Mesothelial cell of epicardium (in vitro differentiated cells): ENCODE measurements around the gene LRRC3B. TPM values are rescaled to one million over a fixed set of nuclear protein-coding genes. Genes with fewer than 3 reads are reported as not detected.

ENCODE experiments used
- DNase-seq, 2 experiments: peaks; one replicate each; pipeline ENCODE4 v3.0.0; 2021; ENCODE audit warnings: low spot score in 2 of 2; ENCODE audit not compliant: unreplicated experiment in 2 of 2
- H3K27ac Mint-ChIP-seq: 2 replicates; pipeline ENCODE4 v1.8.0; 2021; ENCODE audit warnings: mixed read lengths
- H3K27me3 Mint-ChIP-seq: 2 replicates; pipeline ENCODE4 v1.8.0; 2021; ENCODE audit warnings: low read depth, mixed read lengths
- H3K36me3 Mint-ChIP-seq: 2 replicates; pipeline ENCODE4 v1.8.0; 2021; ENCODE audit warnings: mixed read lengths
- H3K4me1 Mint-ChIP-seq: 2 replicates; pipeline ENCODE4 v1.8.0; 2021; ENCODE audit warnings: mixed read lengths
- H3K4me3 Mint-ChIP-seq: 2 replicates; pipeline ENCODE4 v1.8.0; 2021; ENCODE audit warnings: mild to moderate bottlenecking, moderate library complexity, mixed read lengths
- H3K9me3 Mint-ChIP-seq: 2 replicates; pipeline ENCODE4 v1.8.0; 2021; ENCODE audit warnings: mixed read lengths
- CTCF ChIP-seq: fragments of 200-600 bp; sonication (generic); IDR thresholded peaks from one replicate; pipeline ENCODE4 v1.5.0; 2021; ENCODE audit warnings: antibody characterized with exemption; ENCODE audit not compliant: unreplicated experiment
- total RNA-seq: library from RNA; stranded (reverse); gene quantifications from 3 replicates; pipeline ENCODE4 v1.2.1, GENCODE V29; 2021

LRRC3B gene
- total RNA-seq, 1 donor from 2014 or later = 0.34 TPM

- no peak for TF ChIP-seq CTCF
- DNase-seq = no peak
- H3K9me3 Mint-ChIP-seq = peaks cover 4% of the 10 kb centered on the region
- H3K4me1 Mint-ChIP-seq = no peaks in the 10 kb centered on the region
- H3K4me3 Mint-ChIP-seq = no peak overlapping the region
- H3K36me3 Mint-ChIP-seq = no peaks in the 10 kb centered on the region
- H3K27me3 Mint-ChIP-seq = no peaks in the 10 kb centered on the region
- H3K27ac Mint-ChIP-seq = no peak overlapping the region
These were observed 13.6 kb downstream of the LRRC3B start for GRCh38 chr3:26636096-26636727.

- Mint-ChIP-seq H3K27me3 (no peaks in the 10 kb centered on the region), H3K4me1 (no peaks in the 10 kb centered on the region), H3K27ac (no peak overlapping the region), H3K4me3 (no peak overlapping the region), H3K36me3 (no peaks in the 10 kb centered on the region), H3K9me3 (peaks cover 4% of the 10 kb centered on the region)
- TF ChIP-seq CTCF = no peak
- DNase-seq = no peak
These were observed 15.1 kb downstream of the LRRC3B start for GRCh38 chr3:26637698-26638097.

- Mint-ChIP-seq H3K9me3 (peaks cover 4% of the 10 kb centered on the region), H3K27ac (no peak overlapping the region), H3K27me3 (no peaks in the 10 kb centered on the region), H3K4me3 (no peak overlapping the region), H3K36me3 (no peaks in the 10 kb centered on the region), H3K4me1 (no peaks in the 10 kb centered on the region)
- TF ChIP-seq CTCF = no peak
- DNase-seq = no peak
These were observed 15.5 kb downstream of the LRRC3B start for GRCh38 chr3:26638113-26638512.

DNA sequence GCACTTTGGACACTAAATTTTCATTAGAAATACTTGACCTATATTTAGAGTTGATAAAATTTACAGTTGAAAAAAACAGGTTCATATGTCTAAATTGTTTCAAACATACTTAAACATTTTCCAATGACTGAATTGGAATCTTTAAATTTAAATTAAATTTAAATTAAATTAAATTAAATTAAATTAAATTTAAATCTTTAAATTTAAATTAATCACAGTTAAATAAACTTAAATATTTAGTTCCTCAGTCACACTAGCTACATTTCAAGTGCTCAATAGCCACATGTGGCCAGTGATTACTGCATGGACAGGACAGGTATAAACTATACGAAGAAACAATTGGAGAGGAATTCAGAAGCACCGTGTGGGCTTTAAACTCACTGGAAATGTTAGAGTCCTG lies 16.8 kb downstream of the LRRC3B start:
- H3K4me3 Mint-ChIP-seq = no peak overlapping the region
- peaks cover 4% of the 10 kb centered on the region for H3K9me3 Mint-ChIP-seq
- H3K4me1 Mint-ChIP-seq = no peaks in the 10 kb centered on the region
- no peak for TF ChIP-seq CTCF
- no peak for DNase-seq
- H3K27me3 Mint-ChIP-seq = no peaks in the 10 kb centered on the region
- H3K27ac Mint-ChIP-seq = no peak overlapping the region
- no peaks in the 10 kb centered on the region for H3K36me3 Mint-ChIP-seq

- Mint-ChIP-seq H3K4me3 (no peak overlapping the region), H3K9me3 (no peaks in the 10 kb centered on the region), H3K4me1 (no peaks in the 10 kb centered on the region), H3K36me3 (no peaks in the 10 kb centered on the region), H3K27ac (no peak overlapping the region), H3K27me3 (peaks cover 3% of the 10 kb centered on the region)
- no peak for DNase-seq
- TF ChIP-seq CTCF = no peak
These were observed 24.5 kb downstream of the LRRC3B start for GRCh38 chr3:26647078-26647477.

GRCh38 chr3:26648461-26648860 lies 25.9 kb downstream of the LRRC3B start:
- no peak for DNase-seq
- Mint-ChIP-seq H3K4me3 (no peak overlapping the region), H3K27ac (no peak overlapping the region), H3K4me1 (no peaks in the 10 kb centered on the region), H3K36me3 (no peaks in the 10 kb centered on the region), H3K9me3 (no peaks in the 10 kb centered on the region), H3K27me3 (peaks cover 3% of the 10 kb centered on the region)
- TF ChIP-seq CTCF = no peak
